Neural cell (in vitro differentiated cells): ENCODE data around the gene ACKR4. TPM values are rescaled to one million over a fixed set of nuclear protein-coding genes. Genes with fewer than 3 reads are reported as not detected.

Experiments
- H2AFZ ChIP-seq: fragments of 200-600, 300-800 bp; sonication (generic), shearing (Covaris generic); 2 replicates; pipeline ENCODE4 v1.6.0; 2014; ENCODE audit warnings: low read depth, mild to moderate bottlenecking, antibody characterized with exemption, low read length, moderate library complexity
- H3F3A ChIP-seq: fragments of 200-600 bp; shearing (Covaris generic); 2 replicates; pipeline ENCODE4 v1.6.1; 2016; ENCODE audit warnings: mild to moderate bottlenecking, moderate library complexity, mixed read lengths, antibody characterized with exemption, low read length; ENCODE audit not compliant: insufficient read depth, poor library complexity, severe bottlenecking
- H3K27ac ChIP-seq: fragments of 200-600, 300-800 bp; sonication (generic), shearing (Covaris generic); 2 replicates; pipeline ENCODE4 v1.5.1; 2014; ENCODE audit warnings: mild to moderate bottlenecking, low read length, moderate library complexity
- H3K27me3 ChIP-seq: fragments of 300-800, 200-600 bp; sonication (generic), shearing (Covaris generic); 2 replicates; pipeline ENCODE4 v1.6.0; 2014; ENCODE audit warnings: mild to moderate bottlenecking, low read depth, low read length, moderate library complexity; ENCODE audit not compliant: insufficient read depth
- H3K36me3 ChIP-seq: fragments of 300-800, 200-600 bp; sonication (generic), shearing (Covaris generic); 2 replicates; pipeline ENCODE4 v1.5.1; 2014; ENCODE audit warnings: mild to moderate bottlenecking, antibody characterized with exemption, low read length, moderate library complexity; ENCODE audit not compliant: insufficient read depth
- H3K4me2 ChIP-seq: fragments of 300-800, 200-600 bp; sonication (generic), shearing (Covaris generic); 2 replicates; pipeline ENCODE4 v1.6.0; 2014; ENCODE audit warnings: mild to moderate bottlenecking, low read length
- H3K4me3 ChIP-seq: fragments of 300-800, 200-600 bp; sonication (generic), shearing (Covaris generic); 2 replicates; pipeline ENCODE4 v1.5.1; 2014; ENCODE audit warnings: mild to moderate bottlenecking, low read length, moderate library complexity
- H3K79me2 ChIP-seq: fragments of 200-600 bp; shearing (Covaris generic); replicated peaks from 2 replicates; pipeline ENCODE4 v1.6.0; 2014; ENCODE audit warnings: mild to moderate bottlenecking, low read length, moderate library complexity; ENCODE audit not compliant: insufficient read depth
- H3K9ac ChIP-seq: fragments of 300-800, 200-600 bp; sonication (generic), shearing (Covaris generic); 2 replicates; pipeline ENCODE4 v1.6.1; 2016; ENCODE audit warnings: mild to moderate bottlenecking, low read length, mixed read lengths
- H3K9me2 ChIP-seq: fragments of 200-600 bp; shearing (Covaris generic); 2 replicates; pipeline ENCODE4 v1.6.1; 2016; ENCODE audit warnings: mild to moderate bottlenecking, low read length, mixed read lengths; ENCODE audit not compliant: insufficient read depth
- H3K9me3 ChIP-seq: fragments of 200-600, 300-800 bp; sonication (generic), shearing (Covaris generic); 2 replicates; pipeline ENCODE4 v1.6.1; 2016; ENCODE audit warnings: mild to moderate bottlenecking, mixed run types, low read length, moderate library complexity, mixed read lengths
- H4K20me1 ChIP-seq: fragments of 200-600 bp; shearing (Covaris generic); 2 replicates; pipeline ENCODE4 v1.6.1; 2016; ENCODE audit warnings: mild to moderate bottlenecking, mixed run types; ENCODE audit not compliant: insufficient read depth
- EZH2 ChIP-seq: fragments of 200-600, 300-800 bp; shearing (Covaris generic), sonication (generic); IDR thresholded peaks from 2 replicates; pipeline ENCODE4 v1.6.1; 2014; ENCODE audit warnings: antibody characterized with exemption, low read length, borderline replicate concordance, mild to moderate bottlenecking; ENCODE audit not compliant: insufficient read depth, poor library complexity, severe bottlenecking
- MXI1 ChIP-seq: fragments of 450-650 bp; conservative IDR thresholded peaks from 2 replicates; pipeline ENCODE4 v1.6.1; 2014; ENCODE audit warnings: antibody characterized with exemption, mild to moderate bottlenecking; ENCODE audit not compliant: poor library complexity, severe bottlenecking
- REST ChIP-seq: IDR thresholded peaks from 2 replicates; pipeline ENCODE4 v1.6.1; 2012; ENCODE audit warnings: borderline replicate concordance
- TAF1 ChIP-seq: IDR thresholded peaks from 2 replicates; pipeline ENCODE4 v1.6.1; 2012; ENCODE audit warnings: low read depth
- polyA plus RNA-seq: library from polyadenylated mRNA; depleted of rRNA; stranded (reverse); fragments of >200 nt; gene quantifications from 2 replicates; pipeline ENCODE4 v1.2.3, GENCODE V29; 2014

Gene ACKR4
- polyA plus RNA-seq, 1 donor from 2014 or later: not detected

- H3K27ac ChIP-seq: no peak overlapping the region
- H3K9ac ChIP-seq: no peak overlapping the region
- H3K79me2 ChIP-seq: no peaks in the 10 kb centered on the region
- no peaks in the 10 kb centered on the region for H3K9me2 ChIP-seq
- TF ChIP-seq TAF1: no peak
- no peak for TF ChIP-seq MXI1
- TF ChIP-seq REST: no peak
- TF ChIP-seq EZH2: no peak
- no peak overlapping the region for H2AFZ ChIP-seq
- no peak overlapping the region for H3K4me2 ChIP-seq
- no peaks in the 10 kb centered on the region for H3F3A ChIP-seq
- H3K9me3 ChIP-seq: no peaks in the 10 kb centered on the region
- no peaks in the 10 kb centered on the region for H3K27me3 ChIP-seq
- no peak overlapping the region for H3K4me3 ChIP-seq
- H4K20me1 ChIP-seq: no peaks in the 10 kb centered on the region
- no peaks in the 10 kb centered on the region for H3K36me3 ChIP-seq
Observed at GRCh38 chr3:132650153-132650552, 53.1 kb downstream of the ACKR4 start.

Other genes with a start within 250 kb of the ACKR4 start
- gene DNAJC13, start 179.8 kb upstream of the ACKR4 start, polyA plus RNA-seq: 37.0 and 38.4 TPM in 2 replicates
- 14.9 and 19.2 TPM in 2 replicates for gene ACAD11, start 62.5 kb downstream of the ACKR4 start, polyA plus RNA-seq
- gene UBA5, start 63.1 kb downstream of the ACKR4 start, polyA plus RNA-seq: 74.0 and 77.8 TPM in 2 replicates
- 2.4 and 9.0 TPM in 2 replicates for gene NPHP3, start 125.1 kb downstream of the ACKR4 start, polyA plus RNA-seq